GM19397 (cell line): ENCODE data around the gene BABAM2.

ENCODE experiments used
- ATAC-seq: cut with Tn5 transposase; IDR thresholded peaks from one replicate; pipeline ENCODE4 v1.9.1; 2021; ENCODE audit warnings: mild to moderate bottlenecking, moderate library complexity; ENCODE audit not compliant: unreplicated experiment

BABAM2 gene

DNA sequence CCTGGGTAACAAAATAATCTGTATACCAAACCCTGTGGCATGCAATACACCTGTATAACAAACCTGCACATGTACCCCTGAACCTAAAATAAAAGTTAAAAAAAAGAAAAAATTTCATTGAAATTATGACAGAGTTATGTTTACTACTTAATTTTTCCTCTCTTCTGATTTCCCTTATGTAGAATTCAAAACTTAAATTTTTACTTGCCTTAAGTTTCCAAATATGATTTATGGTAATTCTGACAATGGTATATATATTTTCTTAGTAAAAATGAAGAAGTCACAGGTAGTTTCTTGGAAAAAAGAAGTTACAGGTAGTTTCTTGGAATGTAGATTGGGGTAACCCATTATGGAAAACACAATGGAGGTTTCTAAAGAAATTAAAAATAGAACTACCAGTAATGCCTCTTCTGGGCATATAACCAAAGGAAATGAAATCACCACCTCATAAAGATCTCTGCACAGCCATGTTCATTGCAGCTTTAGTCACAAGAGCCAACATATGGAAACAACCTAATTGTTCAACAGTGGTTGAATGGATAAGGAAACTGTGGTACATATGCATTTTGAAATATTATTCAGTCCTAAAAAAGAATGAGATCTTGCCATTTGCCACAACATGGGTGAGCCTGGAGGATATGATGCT is 164.9 kb downstream of the BABAM2 start:
- ATAC-seq, result no peak

DNA sequence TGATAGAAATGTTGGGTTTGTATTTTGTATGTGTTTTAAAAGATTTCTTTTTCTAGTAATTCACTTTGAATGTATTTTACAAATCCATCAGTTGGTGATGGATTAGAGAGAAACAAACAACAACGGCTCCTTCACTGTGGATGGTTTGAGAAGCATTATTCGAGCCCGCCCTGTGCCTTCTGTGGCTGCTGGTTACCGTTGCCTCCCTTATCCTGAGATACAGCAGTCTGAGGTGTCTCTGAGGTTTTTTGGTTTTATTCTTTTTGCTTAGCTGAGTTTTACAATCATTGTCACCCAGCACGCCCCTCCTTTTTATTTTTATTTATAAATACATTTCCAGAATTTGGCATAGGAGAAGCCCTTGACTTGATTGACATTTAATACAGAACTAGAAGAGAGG is 168.3 kb downstream of the BABAM2 start:
- ATAC-seq, result no peak

DNA sequence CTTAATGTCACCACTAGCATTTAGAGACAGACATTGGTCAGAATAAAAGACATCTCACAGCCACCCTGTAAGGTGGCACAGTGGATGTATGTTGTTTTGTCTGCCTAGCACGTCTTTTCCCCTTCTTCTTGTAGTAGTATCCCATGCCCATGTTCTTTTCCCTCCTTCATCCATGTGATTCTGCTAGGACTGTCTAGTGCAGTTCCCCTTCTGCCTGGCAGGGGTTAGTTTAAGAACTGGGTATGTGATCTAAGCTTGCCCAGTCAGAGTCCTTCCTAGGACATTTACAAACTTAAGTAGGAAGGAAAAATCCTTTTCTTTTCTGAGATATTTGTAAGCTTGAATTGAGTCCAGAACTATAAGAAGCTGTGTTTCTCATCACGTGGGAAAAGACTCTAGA is 172.3 kb downstream of the BABAM2 start:
- no peak for ATAC-seq

DNA sequence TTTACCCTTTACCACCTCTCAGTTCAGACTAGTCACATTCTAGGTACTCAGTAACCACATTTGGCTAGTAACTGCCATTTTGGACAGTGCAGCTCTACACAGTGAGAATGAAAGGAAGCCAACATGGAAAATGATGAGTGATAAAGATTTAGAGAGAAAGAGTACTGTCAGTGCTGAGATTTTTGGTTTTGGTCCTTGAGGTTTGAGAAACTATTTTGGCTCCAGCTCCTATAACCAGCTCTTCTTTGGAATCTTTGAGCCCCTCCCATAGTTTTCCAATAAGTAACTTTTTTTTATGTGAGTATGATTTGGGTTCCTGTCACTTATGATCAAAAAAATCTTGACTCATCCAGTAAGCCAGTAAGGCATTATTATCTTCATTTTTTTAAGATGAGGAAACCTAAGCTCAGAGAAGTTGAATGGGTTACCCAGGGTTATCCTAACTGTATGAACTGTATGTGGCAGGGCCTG is 173.0 kb downstream of the BABAM2 start:
- ATAC-seq, result no peak

DNA sequence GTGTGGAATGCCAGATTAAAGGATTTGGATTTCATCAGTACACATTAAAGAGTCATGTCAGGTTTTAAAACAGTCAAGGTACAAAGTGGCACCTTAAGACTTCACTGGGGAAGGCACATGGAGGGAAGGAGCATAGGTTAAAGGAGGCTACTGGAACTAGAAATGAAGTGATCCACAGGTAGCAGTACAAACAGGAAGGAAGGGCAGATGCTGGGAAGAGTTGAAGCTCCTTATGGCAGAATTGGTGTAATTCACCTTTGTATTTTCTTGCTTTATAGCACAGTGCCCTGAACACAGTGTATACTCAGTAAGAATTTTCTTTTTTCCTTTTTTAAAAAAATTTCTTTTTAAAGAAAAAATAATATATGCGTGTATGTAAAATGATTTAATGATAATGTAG is 177.1 kb downstream of the BABAM2 start:
- ATAC-seq, result no peak

DNA sequence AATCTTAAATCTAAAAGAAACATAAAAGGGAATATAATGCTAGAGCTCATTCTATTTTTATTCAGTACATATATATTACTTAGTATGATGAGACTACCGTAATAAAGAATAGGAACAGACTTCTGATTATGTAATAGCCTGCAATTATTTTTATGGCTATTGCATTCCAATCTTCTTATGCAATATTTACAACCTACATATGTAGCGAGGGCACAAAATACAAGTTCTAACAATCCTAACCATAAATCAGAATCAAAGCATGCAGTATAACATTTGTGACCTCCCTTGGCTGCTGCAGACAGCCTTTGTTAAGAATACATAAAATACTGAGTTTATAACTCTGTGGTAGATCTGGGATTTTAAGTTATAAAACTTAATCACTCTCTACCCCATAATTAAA is 177.6 kb downstream of the BABAM2 start:
- no peak for ATAC-seq

DNA sequence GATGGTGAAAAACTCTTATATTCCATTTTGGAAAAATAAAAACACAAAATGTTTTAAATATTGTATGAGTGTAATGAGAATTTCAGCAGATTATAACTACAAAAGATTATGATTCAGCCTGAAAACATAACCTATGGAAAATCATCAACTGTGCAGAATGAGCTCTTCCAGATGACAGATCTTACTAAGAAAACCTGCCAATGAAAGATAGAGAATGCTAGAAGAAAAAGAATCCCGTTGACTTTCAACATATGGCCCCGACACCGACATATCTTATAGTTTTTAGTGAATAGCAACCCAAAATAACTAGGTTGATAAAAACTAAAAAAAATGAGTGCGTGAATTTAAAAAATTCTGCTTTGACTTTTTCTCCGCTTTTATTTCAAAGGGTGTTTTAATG is 178.0 kb downstream of the BABAM2 start:
- no peak for ATAC-seq

DNA sequence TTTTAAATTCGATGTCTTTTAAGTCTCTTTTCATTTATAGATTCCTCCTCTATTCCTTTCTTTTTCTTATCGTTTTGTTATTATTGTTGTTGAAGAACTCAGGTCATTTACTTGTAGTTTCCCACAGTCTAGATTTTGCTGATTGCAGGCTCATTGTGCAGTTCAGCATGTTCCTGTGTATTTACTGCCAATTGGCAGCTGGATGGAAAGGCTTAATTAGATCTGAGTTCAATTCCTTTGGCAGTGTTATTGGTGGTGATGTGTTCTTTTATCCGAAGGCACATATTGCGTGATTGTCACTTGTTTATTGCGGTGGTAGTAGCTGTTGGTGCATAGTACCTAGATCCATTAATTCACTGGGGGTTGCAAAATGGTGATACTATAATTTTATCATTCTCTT is 180.7 kb downstream of the BABAM2 start:
- no peak for ATAC-seq

DNA sequence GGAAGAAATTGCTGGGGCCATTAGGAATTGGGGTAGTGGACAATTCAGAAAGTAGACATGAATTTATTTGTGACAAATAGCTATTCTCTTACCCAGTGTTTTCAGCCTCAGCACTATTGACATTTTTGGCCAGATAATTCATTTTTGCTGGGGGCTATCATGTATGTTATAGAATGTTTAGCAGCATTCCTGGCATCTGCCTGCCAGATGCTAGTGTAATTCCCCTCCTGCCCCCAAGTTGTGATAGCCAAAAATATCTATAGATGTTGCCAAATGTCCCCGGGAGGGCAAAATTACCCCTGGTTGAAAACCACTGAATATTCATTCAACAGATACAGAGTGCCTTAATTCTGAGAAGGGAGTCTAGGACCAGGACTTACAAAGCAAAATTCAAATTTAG is 183.6 kb downstream of the BABAM2 start:
- no peak for ATAC-seq

DNA sequence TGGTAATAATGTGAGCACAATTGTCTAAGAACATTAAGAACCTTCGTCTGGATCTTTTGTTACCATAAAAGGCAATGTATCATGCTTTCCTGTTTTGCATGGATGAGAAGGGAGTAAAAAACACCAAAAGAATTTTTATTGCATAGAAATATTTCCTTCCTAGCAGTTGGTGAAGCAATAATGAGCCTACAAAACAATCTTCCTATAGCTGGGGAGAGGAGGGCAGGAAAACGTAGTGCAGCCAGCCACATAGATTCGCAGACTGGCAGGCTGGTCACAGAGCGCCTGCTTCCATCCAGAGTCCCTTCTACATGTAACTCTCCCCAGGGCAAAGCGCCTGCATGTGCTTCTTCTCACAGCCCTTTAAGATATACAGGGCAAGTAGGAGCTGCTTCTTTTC is 190.4 kb downstream of the BABAM2 start:
- ATAC-seq, result no peak

DNA sequence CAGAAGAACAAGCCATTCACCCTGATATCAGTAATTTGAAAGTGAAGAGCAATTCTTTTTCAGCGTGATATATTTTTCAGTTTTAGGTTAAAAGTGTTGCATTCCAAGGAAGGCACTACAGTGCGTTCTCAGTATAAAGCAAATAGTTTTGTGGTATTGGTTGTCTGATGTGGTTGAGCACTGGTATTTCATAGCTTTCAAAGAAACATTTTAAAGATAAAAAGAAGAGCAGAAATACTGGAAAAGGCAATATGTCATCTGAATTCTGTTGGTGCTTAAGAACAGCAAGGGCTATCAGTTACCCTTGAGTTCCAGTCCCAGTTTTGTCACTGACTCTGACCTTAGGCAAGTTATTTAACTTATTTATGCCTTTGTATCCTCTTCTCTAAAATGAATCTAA is 191.6 kb downstream of the BABAM2 start:
- no peak for ATAC-seq

DNA sequence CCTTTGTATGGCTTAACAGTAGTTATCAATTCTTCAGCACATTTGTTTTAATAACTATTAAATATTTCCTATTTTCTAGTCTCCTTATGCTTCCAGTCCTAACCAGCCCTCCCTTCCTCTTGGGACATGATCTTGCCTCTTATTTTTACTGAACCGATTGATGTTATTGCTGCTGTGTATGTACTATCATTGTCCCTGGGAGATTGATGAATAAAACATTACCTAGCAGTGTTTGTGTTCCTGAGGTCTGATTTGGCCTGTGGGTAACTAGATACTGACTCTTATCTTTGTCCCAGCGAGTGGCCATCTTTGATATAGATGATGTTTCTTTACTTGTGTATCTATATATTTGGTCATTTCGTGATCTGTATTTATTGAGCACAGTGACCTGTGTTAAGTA is 192.9 kb downstream of the BABAM2 start:
- ATAC-seq, result no peak

DNA sequence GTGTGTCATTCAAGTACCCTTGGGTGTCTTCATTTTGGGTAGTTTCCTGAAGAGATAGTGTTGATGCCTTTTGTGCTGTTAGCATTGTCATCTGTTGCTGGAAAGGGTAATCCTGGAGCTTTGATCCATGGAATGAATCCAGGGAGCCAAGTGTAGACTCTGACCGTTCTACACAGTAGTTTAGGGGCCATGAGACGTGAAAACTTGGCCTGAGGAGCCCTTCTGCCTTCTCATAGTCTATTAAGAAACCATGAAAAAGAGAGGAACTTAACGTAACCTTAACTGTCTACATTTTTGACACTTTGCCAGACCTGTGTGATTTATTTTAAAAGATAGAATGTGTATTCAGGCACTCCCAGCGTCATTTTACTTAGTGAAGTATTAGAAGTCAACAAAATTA is 194.0 kb downstream of the BABAM2 start:
- ATAC-seq, result no peak

DNA sequence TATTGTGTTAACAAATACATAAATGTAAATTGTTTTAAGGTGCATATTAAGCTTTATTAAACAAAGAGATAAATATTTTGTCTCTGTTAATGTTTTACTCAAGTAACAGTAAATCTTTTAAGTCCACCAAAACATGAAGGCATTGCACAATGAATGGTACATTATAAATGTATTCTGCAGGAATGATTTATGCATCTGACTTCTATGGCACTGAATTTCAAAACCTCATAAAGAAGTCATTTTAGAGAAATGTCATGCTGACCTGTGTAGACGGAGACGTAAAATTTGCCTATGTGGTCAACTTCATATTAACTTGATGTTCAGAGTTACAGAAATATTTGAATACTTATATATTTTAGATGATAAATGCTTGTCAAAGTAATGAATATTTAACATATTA is 194.7 kb downstream of the BABAM2 start:
- ATAC-seq, result no peak

DNA sequence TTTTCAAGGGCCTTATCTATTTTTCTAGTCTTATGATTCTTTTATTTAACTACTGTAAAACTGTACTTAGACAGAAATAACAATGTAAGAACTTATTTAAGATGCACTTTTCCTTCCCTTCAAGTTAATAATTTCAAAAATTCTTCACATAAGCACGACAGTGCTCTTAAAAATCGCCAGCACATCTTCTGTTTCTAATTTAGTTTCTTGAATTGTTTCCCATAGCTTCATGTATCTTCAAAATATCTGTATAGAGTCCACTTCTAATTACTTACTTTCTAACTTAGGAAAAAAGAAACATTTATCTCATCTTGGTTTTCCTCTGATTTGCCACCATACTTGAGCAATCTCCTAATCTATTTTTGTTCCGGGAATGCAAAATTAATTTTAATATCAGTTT is 196.1 kb downstream of the BABAM2 start:
- no peak for ATAC-seq

DNA sequence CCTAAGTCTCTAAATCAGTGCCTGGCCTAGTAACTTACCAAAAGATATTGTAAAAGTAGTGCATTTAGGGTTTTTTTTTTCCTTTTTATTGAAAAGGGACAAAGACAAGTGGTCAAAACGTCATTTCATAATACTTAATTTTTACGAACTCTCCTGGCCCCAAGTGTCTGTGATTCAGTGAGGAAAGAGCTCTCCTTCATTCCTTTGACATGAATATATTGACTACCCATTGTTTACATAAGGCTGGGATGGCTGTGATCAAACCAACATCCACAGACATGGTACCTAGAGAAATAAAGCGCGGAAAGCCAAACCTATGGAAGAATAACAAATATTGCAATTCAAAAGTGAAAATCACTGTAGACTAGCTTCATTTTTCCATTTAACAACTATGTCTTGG is 198.4 kb downstream of the BABAM2 start:
- no peak for ATAC-seq

DNA sequence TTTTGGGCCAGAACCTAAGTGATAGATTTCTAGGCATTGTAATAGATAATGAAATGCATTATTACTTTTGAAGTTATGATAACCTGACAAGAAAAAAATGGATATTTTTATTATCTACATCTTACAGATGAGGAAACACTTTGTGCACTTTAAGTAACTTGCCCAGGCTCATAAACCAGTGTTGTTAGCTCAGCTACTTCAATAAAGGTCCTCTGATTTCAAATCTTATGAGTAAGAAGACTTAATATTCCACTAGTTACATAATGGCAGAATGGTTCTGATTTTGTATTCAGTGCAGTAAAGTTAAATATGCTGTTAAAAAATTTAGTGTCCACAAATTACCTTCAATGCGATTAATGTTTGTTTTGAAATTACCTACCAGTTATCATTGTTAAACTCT is 199.0 kb downstream of the BABAM2 start:
- ATAC-seq, result no peak

DNA sequence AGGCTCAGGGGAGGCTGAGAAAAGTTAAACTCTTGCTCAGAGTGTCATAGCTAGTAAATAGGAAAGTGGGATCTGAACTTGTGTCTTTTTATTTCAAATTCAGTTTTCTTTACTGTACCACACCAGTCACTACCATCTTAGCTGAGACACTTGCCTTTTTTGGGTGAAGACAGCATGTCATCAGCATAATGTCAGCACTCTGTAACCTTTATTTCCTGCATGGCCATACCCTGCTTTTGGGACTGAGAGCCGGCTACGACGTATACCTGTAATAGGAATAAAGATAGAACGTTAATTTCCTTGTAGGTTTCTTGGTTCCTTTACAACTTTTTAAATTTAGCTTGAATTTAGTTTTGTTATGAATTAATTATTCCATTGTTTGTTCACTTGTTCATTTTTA is 202.8 kb downstream of the BABAM2 start:
- no peak for ATAC-seq

DNA sequence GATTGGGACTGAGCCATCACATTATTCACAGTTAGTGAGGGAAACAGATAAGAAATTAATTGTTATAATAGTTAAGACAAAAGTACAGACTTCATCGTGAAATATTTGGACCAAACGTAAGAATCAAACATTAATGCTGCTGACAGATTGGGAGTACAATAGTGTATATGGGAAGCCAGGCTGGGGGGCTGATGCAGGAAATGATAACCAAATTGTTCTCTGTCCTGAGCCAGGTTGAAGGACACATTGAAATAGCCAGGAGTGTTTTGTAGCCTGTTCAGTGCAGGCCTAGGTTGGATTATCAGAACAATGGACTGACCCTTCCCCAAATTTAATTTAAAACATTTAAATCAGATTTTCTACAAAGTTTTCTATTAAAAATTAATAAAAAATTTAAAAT is 203.2 kb downstream of the BABAM2 start:
- no peak for ATAC-seq

DNA sequence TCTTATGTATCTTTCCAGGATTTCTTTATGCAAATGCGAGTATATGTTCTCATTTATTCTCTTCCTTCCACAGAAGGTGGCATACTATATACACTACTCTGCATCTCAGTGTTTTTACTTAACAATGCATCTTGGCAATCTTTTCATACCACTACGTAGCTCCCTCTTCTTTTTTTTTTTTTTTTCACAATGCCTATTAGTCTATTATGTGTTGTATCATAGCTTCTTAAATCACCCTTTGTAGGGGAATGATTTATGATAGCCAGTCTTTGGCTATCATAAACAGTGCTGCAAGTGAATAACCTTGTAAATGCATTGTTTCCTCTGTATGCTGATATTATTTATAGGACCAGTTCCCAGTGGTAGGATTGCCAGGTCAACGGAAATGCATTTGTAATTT is 204.2 kb downstream of the BABAM2 start:
- ATAC-seq, result no peak

DNA sequence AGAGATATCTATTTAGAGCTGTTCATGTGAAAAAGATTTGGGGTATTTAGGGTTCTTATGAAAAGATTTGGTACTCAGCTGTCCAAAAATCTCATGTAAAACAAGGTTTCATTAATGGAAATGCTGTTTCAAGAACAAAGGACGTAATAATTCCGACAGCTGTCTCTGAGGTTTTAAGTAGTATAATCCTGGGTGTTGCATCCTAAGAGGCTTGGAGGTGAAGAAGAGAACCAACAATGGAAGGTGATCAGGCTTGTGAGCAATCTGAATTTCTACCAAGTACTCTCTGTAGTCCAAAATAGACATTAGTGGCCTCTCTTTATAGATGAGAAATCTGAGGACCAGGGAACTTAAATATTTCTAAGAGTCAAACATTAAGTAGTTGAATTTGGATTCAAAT is 205.1 kb downstream of the BABAM2 start:
- ATAC-seq, result no peak

DNA sequence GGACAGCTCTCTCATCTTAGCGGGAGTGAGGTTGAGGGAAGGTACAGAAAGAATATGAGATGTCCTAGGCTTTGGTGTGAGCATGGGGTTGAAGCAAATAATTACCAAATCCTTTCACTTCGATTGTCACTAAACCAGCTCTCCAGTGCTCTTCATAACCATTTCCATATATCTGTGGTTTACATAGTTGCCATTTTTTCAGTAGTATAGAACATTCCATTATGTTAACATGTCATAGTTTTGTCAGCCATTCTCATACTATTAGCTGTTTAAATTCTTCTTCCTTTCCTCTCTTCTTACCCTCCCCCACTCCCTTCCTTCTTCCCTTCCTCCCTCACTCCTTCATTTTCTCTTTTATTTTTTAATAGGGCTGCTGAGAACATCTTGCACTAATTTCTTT is 205.9 kb downstream of the BABAM2 start:
- ATAC-seq, result no peak

DNA sequence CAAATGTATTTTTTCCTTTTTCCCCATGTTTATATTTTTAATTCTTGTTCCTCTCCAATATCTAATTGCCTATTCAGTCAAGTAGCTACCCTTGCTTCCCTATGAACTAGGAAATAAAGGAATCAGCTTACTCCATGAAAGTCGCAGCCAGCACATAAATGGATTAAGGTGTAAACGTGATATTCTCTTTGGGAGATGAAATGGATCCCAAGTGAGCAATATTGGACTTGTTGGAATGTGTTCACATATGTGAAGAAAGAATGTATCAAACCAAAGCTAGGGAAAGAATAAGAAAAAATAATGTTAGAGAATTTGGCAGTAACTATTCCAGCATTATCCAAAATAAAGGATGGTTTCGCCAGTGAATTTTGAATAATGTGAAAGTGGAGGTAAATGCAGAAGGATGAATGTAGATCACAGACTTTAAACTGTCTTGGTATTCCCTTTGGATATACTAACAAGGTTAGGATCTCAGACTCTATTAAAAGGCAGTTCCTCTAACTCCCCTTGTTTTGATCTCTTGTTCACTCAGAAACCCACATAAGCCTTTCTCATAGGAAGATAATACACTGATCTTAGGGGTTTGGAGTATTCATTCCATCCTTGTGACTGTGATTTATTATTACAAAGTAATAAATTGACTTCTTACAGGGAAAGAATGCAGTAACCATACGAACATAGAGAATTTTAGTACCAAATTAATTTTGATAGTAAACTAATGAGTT is 208.1 kb downstream of the BABAM2 start:
- no peak for ATAC-seq
